Astrocyte (in vitro differentiated cells and primary cell): ENCODE data around the gene GALNT7. TPM values are rescaled to one million over a fixed set of nuclear protein-coding genes. Genes with fewer than 3 reads are reported as not detected.

Experiments used
- DNase-seq: peaks from one replicate; pipeline ENCODE4 v3.0.0-alpha.2; 2010; ENCODE audit warnings: low read depth
- FAIRE-seq: peaks from 2 replicates; lab custom pipeline; 2011; peaks lifted over from hg19 to GRCh38; lab: Jason Lieb, UNC
- H2AFZ ChIP-seq: 2 replicates; pipeline ENCODE4 v1.6.0; 2012; ENCODE audit warnings: low read depth, low read length, inconsistent platforms
- H3K27ac ChIP-seq: 2 replicates; pipeline ENCODE4 v1.5.1; 2011; ENCODE audit warnings: low read depth, low read length, inconsistent platforms
- H3K27me3 ChIP-seq: 2 replicates; pipeline ENCODE4 v1.6.0; 2011; ENCODE audit warnings: low read length, inconsistent platforms; ENCODE audit not compliant: insufficient read depth
- H3K36me3 ChIP-seq: 2 replicates; pipeline ENCODE4 v1.5.1; 2011; ENCODE audit warnings: low read length, inconsistent platforms; ENCODE audit not compliant: insufficient read depth
- H3K4me1 ChIP-seq: 2 replicates; pipeline ENCODE4 v1.5.1; 2011; ENCODE audit warnings: low read length, inconsistent platforms; ENCODE audit not compliant: insufficient read depth
- H3K4me2 ChIP-seq: 2 replicates; pipeline ENCODE4 v1.6.0; 2012; ENCODE audit warnings: low read length, inconsistent platforms
- H3K4me3 ChIP-seq: 2 replicates; pipeline ENCODE4 v1.5.1; 2011; ENCODE audit warnings: low read depth, mild to moderate bottlenecking, low read length, inconsistent platforms; ENCODE audit not compliant: insufficient read depth
- H3K79me2 ChIP-seq: 2 replicates; pipeline ENCODE4 v1.6.0; 2012; ENCODE audit warnings: mild to moderate bottlenecking, low read length, inconsistent platforms; ENCODE audit not compliant: insufficient read depth
- H3K9ac ChIP-seq: 2 replicates; pipeline ENCODE4 v1.6.0; 2012; ENCODE audit warnings: mild to moderate bottlenecking, low read length, inconsistent platforms
- H3K9me3 ChIP-seq: 2 replicates; pipeline ENCODE4 v1.5.1; 2012; ENCODE audit warnings: low read depth, mild to moderate bottlenecking, low read length, inconsistent platforms; ENCODE audit not compliant: insufficient read depth
- H4K20me1 ChIP-seq: 2 replicates; pipeline ENCODE4 v1.6.0; 2012; ENCODE audit warnings: low read length, inconsistent platforms; ENCODE audit not compliant: insufficient read depth
- H3K27ac Mint-ChIP-seq: one replicate; pipeline ENCODE4 v1.8.0; 2021; ENCODE audit warnings: mild to moderate bottlenecking, mixed read lengths; ENCODE audit not compliant: unreplicated experiment
- H3K27me3 Mint-ChIP-seq: one replicate; pipeline ENCODE4 v1.8.0; 2021; ENCODE audit warnings: low read depth, mixed read lengths; ENCODE audit not compliant: unreplicated experiment
- H3K36me3 Mint-ChIP-seq: one replicate; pipeline ENCODE4 v1.8.0; 2021; ENCODE audit warnings: low read depth, mixed read lengths; ENCODE audit not compliant: unreplicated experiment
- H3K4me1 Mint-ChIP-seq: one replicate; pipeline ENCODE4 v1.8.0; 2021; ENCODE audit warnings: low read depth, mixed read lengths; ENCODE audit not compliant: unreplicated experiment
- H3K4me3 Mint-ChIP-seq: one replicate; pipeline ENCODE4 v1.8.0; 2021; ENCODE audit warnings: mild to moderate bottlenecking, moderate library complexity, mixed read lengths; ENCODE audit not compliant: unreplicated experiment
- H3K9me3 Mint-ChIP-seq: one replicate; pipeline ENCODE4 v1.8.0; 2021; ENCODE audit warnings: mild to moderate bottlenecking, mixed read lengths; ENCODE audit not compliant: unreplicated experiment
- EZH2 ChIP-seq: IDR thresholded peaks from 2 replicates; pipeline ENCODE4 v1.6.1; 2012; ENCODE audit warnings: mild to moderate bottlenecking, low read length, inconsistent platforms; ENCODE audit not compliant: insufficient read depth
- total RNA-seq: library from RNA; stranded (reverse); gene quantifications from 2 replicates; pipeline ENCODE4 v1.2.1, GENCODE V29; 2021
- TF ChIP-seq, protein P1 (sequence below): IDR thresholded peaks from 2 replicates; pipeline ENCODE4 v1.5.1; 2011; ENCODE audit warnings: low read depth, mild to moderate bottlenecking, inconsistent platforms, low read length, moderate library complexity; ENCODE audit not compliant: insufficient read depth

GALNT7 gene
- total RNA-seq, 1 donor from 2014 or later = 97.6 TPM

GRCh38 chr4:173334085-173334890 is 165.7 kb downstream of the GALNT7 start, which contains the start of gene HMGB2:
Gene HMGB2 (minus strand): TSS chr4:173334358. CDS start chr4:173333649, 709 bp downstream.
- Histone ChIP-seq H3K4me3 (peak within 1 kb of the TSS; percentile 92), H2AFZ (peak within 1 kb of the TSS; percentile 86), H4K20me1 (peaks cover 14% of the 10 kb centered on the region), H3K36me3 (peaks cover 3% of the 10 kb centered on the region), H3K9me3 (no peaks in the 10 kb centered on the region), H3K4me2 (peak within 1 kb of the TSS; percentile 92), H3K9ac (peak within 1 kb of the TSS; percentile 98), H3K79me2 (peaks cover 41% of the 10 kb centered on the region), H3K27ac (peak within 1 kb of the TSS; percentile 98), H3K27me3 (no peaks in the 10 kb centered on the region), H3K4me1 (peaks cover 9% of the 10 kb centered on the region)
- H3K4me3 Mint-ChIP-seq = peak within 1 kb of the TSS; percentile 94
- H3K27ac Mint-ChIP-seq = peak within 1 kb of the TSS; percentile 91
- H3K9me3 Mint-ChIP-seq = no peaks in the 10 kb centered on the region
- H3K4me1 Mint-ChIP-seq = peaks cover 4% of the 10 kb centered on the region
- TF ChIP-seq, protein P1, sequence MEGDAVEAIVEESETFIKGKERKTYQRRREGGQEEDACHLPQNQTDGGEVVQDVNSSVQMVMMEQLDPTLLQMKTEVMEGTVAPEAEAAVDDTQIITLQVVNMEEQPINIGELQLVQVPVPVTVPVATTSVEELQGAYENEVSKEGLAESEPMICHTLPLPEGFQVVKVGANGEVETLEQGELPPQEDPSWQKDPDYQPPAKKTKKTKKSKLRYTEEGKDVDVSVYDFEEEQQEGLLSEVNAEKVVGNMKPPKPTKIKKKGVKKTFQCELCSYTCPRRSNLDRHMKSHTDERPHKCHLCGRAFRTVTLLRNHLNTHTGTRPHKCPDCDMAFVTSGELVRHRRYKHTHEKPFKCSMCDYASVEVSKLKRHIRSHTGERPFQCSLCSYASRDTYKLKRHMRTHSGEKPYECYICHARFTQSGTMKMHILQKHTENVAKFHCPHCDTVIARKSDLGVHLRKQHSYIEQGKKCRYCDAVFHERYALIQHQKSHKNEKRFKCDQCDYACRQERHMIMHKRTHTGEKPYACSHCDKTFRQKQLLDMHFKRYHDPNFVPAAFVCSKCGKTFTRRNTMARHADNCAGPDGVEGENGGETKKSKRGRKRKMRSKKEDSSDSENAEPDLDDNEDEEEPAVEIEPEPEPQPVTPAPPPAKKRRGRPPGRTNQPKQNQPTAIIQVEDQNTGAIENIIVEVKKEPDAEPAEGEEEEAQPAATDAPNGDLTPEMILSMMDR = no peak
- no peak for TF ChIP-seq EZH2
- peak; percentile 85 for FAIRE-seq
- peak; percentile 99 for DNase-seq
- no peaks in the 10 kb centered on the region for H3K27me3 Mint-ChIP-seq
- H3K36me3 Mint-ChIP-seq = no peaks in the 10 kb centered on the region

GRCh38 chr4:173334891-173335752 is 166.5 kb downstream of the GALNT7 start:
- H3K27ac Mint-ChIP-seq = peak overlapping the region; percentile 88
- no peak for FAIRE-seq
- Histone ChIP-seq H3K79me2 (peaks cover 40% of the 10 kb centered on the region), H3K27me3 (no peaks in the 10 kb centered on the region), H3K4me3 (peak overlapping the region; percentile 92), H3K9me3 (no peaks in the 10 kb centered on the region), H3K36me3 (peaks cover 3% of the 10 kb centered on the region), H3K4me1 (peaks cover 9% of the 10 kb centered on the region), H2AFZ (peak overlapping the region; percentile 81), H3K9ac (peak overlapping the region; percentile 98), H3K4me2 (peak overlapping the region; percentile 92), H4K20me1 (peaks cover 14% of the 10 kb centered on the region), H3K27ac (peak overlapping the region; percentile 86)
- peak overlapping the region; percentile 94 for H3K4me3 Mint-ChIP-seq
- no peaks in the 10 kb centered on the region for H3K9me3 Mint-ChIP-seq
- peak; percentile 62 for DNase-seq
- H3K4me1 Mint-ChIP-seq = peaks cover 4% of the 10 kb centered on the region
- no peak for TF ChIP-seq EZH2
- TF ChIP-seq, protein P1 = no peak
- H3K36me3 Mint-ChIP-seq = no peaks in the 10 kb centered on the region
- no peaks in the 10 kb centered on the region for H3K27me3 Mint-ChIP-seq
